Measurements from ENCODE around the gene CHCHD5. TPM values are rescaled to one million over a fixed set of nuclear protein-coding genes. Genes with fewer than 3 reads are reported as not detected.
"Not testable (repeated sequence)": the region's sequence is repeated elsewhere in the genome, so short reads cannot be mapped to it uniquely, and the experiment has no call there.

The CHCHD5 gene
- polyA plus RNA-seq, 1 experiment: 8.9 TPM

DNA sequence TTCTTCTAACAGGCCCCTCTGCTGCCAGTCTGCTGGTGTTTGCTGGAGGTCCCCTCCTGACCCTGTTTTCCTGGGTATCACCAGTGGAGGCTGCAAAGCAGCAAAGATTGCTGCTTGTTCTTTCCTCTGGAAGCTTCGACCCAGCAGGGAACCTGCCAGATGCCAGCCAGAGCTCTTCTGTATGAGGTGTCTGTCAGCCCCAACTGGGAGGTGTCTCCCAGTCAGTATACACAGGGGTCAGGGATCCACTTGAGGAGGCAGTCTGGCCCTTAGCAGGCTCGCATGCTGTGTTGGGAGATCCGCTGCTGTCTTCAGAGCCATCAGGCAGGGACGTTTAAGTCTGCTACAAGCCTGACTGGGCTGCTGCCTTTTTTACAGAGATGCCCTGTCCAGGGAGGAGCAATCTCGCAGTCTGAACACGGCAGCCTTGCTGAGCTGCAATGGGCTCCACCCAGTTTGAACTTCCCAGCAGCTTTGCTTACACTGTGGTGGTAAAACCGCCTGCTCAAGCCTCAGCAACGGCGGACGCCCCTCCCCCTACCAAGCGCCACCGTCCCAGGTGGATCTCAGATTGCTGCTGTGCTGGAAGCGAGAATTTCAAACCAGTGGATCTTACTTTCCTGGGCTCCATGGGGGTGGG, 29.9 kb downstream of the CHCHD5 start:
- ChIA-PET CTCF (interaction anchor here (0.5 to 2.5 kb wide), 3 partner anchors 11 to 211 kb away, joined by 3 to 13 read pairs (median 3); no protein-coding TSS in a partner anchor), POLR2A (no interaction called here)
- TF ChIP-seq, protein P1, sequence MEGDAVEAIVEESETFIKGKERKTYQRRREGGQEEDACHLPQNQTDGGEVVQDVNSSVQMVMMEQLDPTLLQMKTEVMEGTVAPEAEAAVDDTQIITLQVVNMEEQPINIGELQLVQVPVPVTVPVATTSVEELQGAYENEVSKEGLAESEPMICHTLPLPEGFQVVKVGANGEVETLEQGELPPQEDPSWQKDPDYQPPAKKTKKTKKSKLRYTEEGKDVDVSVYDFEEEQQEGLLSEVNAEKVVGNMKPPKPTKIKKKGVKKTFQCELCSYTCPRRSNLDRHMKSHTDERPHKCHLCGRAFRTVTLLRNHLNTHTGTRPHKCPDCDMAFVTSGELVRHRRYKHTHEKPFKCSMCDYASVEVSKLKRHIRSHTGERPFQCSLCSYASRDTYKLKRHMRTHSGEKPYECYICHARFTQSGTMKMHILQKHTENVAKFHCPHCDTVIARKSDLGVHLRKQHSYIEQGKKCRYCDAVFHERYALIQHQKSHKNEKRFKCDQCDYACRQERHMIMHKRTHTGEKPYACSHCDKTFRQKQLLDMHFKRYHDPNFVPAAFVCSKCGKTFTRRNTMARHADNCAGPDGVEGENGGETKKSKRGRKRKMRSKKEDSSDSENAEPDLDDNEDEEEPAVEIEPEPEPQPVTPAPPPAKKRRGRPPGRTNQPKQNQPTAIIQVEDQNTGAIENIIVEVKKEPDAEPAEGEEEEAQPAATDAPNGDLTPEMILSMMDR (IDR thresholded peaks at IDR 0.05; ENCODE audit: low read depth, low read length): no peak
- no peak overlapping the region for H3K4me3 ChIP-seq (ENCODE audit: low read depth, low read length)
- H3K27me3 ChIP-seq (ENCODE audit: control insufficient read depth, insufficient read depth, low read length): peaks cover 2% of the 10 kb centered on the region
- H3K27ac ChIP-seq (ENCODE audit: low read depth, low read length): no peak overlapping the region
- DNase-seq (ENCODE audit: low read depth, low spot score): no peak
- no peaks in the 10 kb centered on the region for H3K9me3 ChIP-seq (ENCODE audit: control insufficient read depth, insufficient read depth, low read length)

DNA sequence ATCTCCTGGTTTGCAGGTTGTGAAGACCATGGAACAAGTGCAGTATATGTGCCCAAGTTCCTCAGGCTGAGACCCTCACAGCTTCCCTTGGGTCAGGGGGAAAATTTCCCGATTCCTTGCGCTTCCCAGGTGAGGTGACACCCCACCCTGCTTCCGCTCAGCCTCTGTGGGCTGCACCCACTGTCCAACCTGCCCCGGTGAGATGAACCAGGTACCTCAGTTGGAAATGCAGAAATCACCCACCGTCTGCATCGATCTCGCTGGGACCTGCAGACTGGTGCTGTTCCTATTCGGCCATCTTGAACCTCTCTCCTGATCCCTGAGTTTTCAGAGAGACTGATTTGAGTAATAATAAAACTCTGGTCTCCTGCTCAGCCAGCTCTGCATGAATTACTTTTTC, 30.6 kb downstream of the CHCHD5 start:
- H3K4me3 ChIP-seq (ENCODE audit: low read depth, low read length): no peak overlapping the region
- ChIA-PET POLR2A (no interaction called here), CTCF (interaction anchor here (0.5 to 2.5 kb wide), 2 partner anchors 15 to 211 kb away, joined by 3 to 13 read pairs; no protein-coding TSS in a partner anchor)
- H3K27ac ChIP-seq (ENCODE audit: low read depth, low read length): no peak overlapping the region
- H3K9me3 ChIP-seq (ENCODE audit: control insufficient read depth, insufficient read depth, low read length): no peaks in the 10 kb centered on the region
- TF ChIP-seq, protein P1 (IDR thresholded peaks at IDR 0.05; ENCODE audit: low read depth, low read length): no peak
- no peak for DNase-seq (ENCODE audit: low read depth, low spot score)
- H3K27me3 ChIP-seq (ENCODE audit: control insufficient read depth, insufficient read depth, low read length): peaks cover 2% of the 10 kb centered on the region

DNA sequence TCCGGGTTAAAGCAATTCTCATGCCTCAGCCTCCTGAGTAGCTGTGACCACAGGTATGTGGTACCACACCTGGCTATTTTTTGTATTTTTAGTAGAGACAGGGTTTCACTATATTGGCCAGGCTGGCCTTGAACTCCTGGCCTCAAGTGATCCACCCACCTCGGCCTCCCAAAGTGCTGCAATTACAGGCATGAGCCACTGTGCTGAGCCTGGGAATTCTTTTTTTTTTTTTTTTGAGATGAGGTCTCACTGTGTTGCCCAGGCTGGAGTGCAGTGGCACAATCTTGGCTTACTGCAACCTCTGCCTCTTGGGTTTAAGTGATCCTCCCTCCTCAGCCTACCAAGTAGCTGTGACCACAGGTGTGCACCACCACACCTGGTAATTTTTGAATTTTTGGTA, 31.4 kb downstream of the CHCHD5 start:
- H3K9me3 ChIP-seq (ENCODE audit: control insufficient read depth, insufficient read depth, low read length); H3K27ac ChIP-seq (ENCODE audit: low read depth, low read length); H3K4me3 ChIP-seq (ENCODE audit: low read depth, low read length); POLR2A ChIA-PET; H3K27me3 ChIP-seq (ENCODE audit: control insufficient read depth, insufficient read depth, low read length); DNase-seq (ENCODE audit: low read depth, low spot score): not testable (repeated sequence)
- CTCF ChIA-PET: interaction anchor here (2.3 to 2.5 kb wide), 2 partner anchors 11 to 16 kb away, joined by 13 read pairs; no protein-coding TSS in a partner anchor

DNA sequence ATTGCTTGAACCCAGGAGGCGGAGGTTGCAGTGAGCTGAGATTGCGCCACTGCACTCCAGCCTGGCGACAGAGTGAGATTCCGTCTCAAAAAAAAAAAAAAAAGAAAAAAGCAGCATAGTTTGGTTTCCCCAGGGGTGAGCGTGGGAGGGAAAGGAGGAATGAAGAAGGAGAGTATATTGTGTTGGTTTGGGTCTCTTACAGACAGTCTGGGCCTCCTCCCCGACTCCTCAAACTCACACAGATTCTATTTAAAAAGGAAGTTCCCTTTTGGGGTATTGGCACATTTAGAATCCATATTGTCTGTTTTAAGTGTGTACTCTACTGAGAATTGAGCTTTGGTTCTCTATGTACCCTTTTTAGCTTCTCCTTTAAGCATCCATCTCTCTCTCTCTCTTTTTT, 34.0 kb downstream of the CHCHD5 start:
- no peak overlapping the region for H3K4me3 ChIP-seq (ENCODE audit: low read depth, low read length)
- H3K9me3 ChIP-seq (ENCODE audit: control insufficient read depth, insufficient read depth, low read length): no peaks in the 10 kb centered on the region
- no peak overlapping the region for H3K27ac ChIP-seq (ENCODE audit: low read depth, low read length)
- POLR2A ChIA-PET: interaction anchor here (0.6 to 0.7 kb wide), 2 partner anchors 108 to 723 kb away, joined by 3 to 5 read pairs; no protein-coding TSS in a partner anchor
- CTCF ChIA-PET: interaction anchor here (0.6 to 1.0 kb wide), 6 partner anchors 19 to 698 kb away, joined by 3 to 9 read pairs (median 4); no protein-coding TSS in a partner anchor
- H3K27me3 ChIP-seq (ENCODE audit: control insufficient read depth, insufficient read depth, low read length): no peaks in the 10 kb centered on the region
- no peak for DNase-seq (ENCODE audit: low read depth, low spot score)
- TF ChIP-seq, protein P1 (IDR thresholded peaks at IDR 0.05; ENCODE audit: low read depth, low read length): no peak

DNA sequence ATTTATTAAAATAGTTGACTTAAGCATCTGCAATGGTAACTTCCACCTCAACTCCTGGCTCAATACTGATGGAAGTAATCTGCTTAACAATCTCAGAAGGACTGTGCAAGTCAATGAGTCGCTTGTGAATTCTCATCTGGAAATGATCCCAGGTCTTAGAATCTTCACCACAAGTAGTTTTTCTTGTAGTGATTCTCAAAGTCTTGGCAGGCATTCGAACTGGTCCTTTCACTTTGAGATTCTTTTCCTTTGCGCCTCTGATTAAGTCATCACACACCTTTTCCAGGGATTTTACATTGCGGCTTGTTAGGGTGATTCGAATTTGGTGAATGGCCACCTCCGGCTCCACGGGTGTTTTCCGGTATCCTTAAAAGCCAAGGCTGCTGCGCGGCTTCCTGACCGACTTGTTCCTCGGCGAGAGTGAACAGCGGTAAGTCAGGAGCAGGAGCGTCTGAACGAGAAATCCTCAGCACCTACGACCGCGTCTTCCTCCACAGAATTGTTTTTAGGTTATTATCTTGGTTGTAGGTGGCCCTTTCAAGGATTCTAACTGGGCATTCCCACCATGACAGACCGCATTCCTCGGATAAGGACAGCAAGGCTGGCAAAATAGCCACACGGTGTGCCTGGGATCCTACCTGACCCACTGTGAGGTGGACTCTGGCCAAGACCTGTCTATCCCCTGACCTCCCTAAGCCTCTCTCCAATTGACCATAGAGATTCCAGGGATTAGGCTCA, 37.5 kb downstream of the CHCHD5 start:
- no peak for DNase-seq (ENCODE audit: low read depth, low spot score)
- Histone ChIP-seq H3K27ac (ENCODE audit: low read depth, low read length) (peak overlapping the region; percentile 83), H3K27me3 (ENCODE audit: control insufficient read depth, insufficient read depth, low read length) (no peaks in the 10 kb centered on the region), H3K4me3 (ENCODE audit: low read depth, low read length) (no peak overlapping the region), H3K9me3 (ENCODE audit: control insufficient read depth, insufficient read depth, low read length) (no peaks in the 10 kb centered on the region)
- TF ChIP-seq, protein P1 (IDR thresholded peaks at IDR 0.05; ENCODE audit: low read depth, low read length): no peak
- CTCF ChIA-PET: interaction anchor here (10.7 kb wide), 1 partner anchor 104 kb away, joined by 151 read pairs; no protein-coding TSS in a partner anchor
- POLR2A ChIA-PET: interaction anchor here (0.6 to 1.5 kb wide), 3 partner anchors 24 to 86 kb away, joined by 4 to 8 read pairs (median 4); partner anchors contain the start of genes CHCHD5 and SLC20A1
